Motor neuron (in vitro differentiated cells): ENCODE results near the gene NUCB1. TPM values are rescaled to one million over a fixed set of nuclear protein-coding genes. Genes with fewer than 3 reads are reported as not detected.

Experiments used
- ATAC-seq, 8 experiments: fragments of 200-7000 bp; cut with Tn5 transposase; replicated peaks in 6 of 8; 2 replicates each; pipeline ENCODE4 v1.8.0; 2021; ENCODE audit warnings: mild to moderate bottlenecking in 8 of 8, moderate library complexity in 8 of 8
- H3K27ac ChIP-seq, 2 donors: fragments of 250-450 bp; sonication (Bioruptor Pico); 2 replicates each; pipeline ENCODE4 v1.9.0; 2021; ENCODE audit warnings: antibody characterized with exemption in 2 of 2, mild to moderate bottlenecking in 2 of 2, moderate library complexity in 1 of 2
- H3K4me1 ChIP-seq, 2 donors: fragments of 250-450 bp; sonication (Bioruptor Pico); replicated peaks in 1 of 2; 2 replicates each; pipeline ENCODE4 v1.6.1; 2021; ENCODE audit warnings: antibody characterized with exemption in 2 of 2, mild to moderate bottlenecking in 2 of 2, moderate library complexity in 1 of 2
- H3K4me3 ChIP-seq, 5 donors: fragments of 250-450 bp; sonication (Bioruptor Pico); 2 replicates each; pipeline ENCODE4 v1.9.0; 2021; ENCODE audit warnings: antibody characterized with exemption in 5 of 5, mild to moderate bottlenecking in 5 of 5, moderate library complexity in 4 of 5
- WGBS, 10 experiments: fragments of 450-650 bp; shearing (Covaris generic); methylation state at CpG; one replicate each; pipeline ENCODE4 v1.0.0; 2022; 5-methylcytosine and 5-hydroxymethylcytosine counted together
- in situ Hi-C, 9 experiments: fragments of 400-800 bp; cut with MboI; loops; one replicate each; pipeline ENCODE4 v1.15.0; 2021; ENCODE audit warnings: low sequenced_read_pairs in 9 of 9, low pct_unique_long_range_greater_than_20kb in 2 of 9; ENCODE audit not compliant: unreplicated experiment in 9 of 9
- total RNA-seq, 8 experiments: library from RNA; unstranded; fragments of 300-600 nt; gene quantifications; 2 replicates each; pipeline versions ENCODE4 v1.2.3 to v1.2.4, GENCODE V29; 2022

The NUCB1 gene
- total RNA-seq, 8 experiments from 2014 or later: 60.2 to 309 (median 107) TPM

GRCh38 chr19:48964205-48965039, 64.3 kb downstream of the NUCB1 start:
- Histone ChIP-seq H3K4me1 (peaks cover 22 to 27% of the 10 kb centered on the region in 2 donors), H3K27ac (peak overlapping the region; percentile 46 to 88), H3K4me3 (peak overlapping the region; percentile 62 to 86 (median 68))
- in situ Hi-C loops: loop anchor here in 6 of 9 experiments (25.0 kb wide), 2 partner anchors 177 to 327 kb away; partner anchors contain the start of genes CA11 (in 1 of the 6) and DBP (in 1 of the 6)
- 0 to 56% (median 30%) methylated on average over 5 to 10 of the region's 19 CpGs; no CpG with 5 or more reads in 6 of the 10 experiments for WGBS, 10 experiments
- peak in 2 of 8 experiments; percentile 1 to 2 for ATAC-seq

- Histone ChIP-seq H3K27ac (peak within 1 kb of the TSS; percentile 82 to 88), H3K4me3 (peak within 1 kb of the TSS; percentile 62 to 86 (median 68)), H3K4me1 (peaks cover 22 to 27% of the 10 kb centered on the region in 2 donors)
- ATAC-seq: peak; percentile 32 to 82 (median 74)
- in situ Hi-C loops: loop anchor here in 6 of 9 experiments (25.0 kb wide), 2 partner anchors 178 to 328 kb away; partner anchors contain the start of genes CA11 (in 1 of the 6) and DBP (in 1 of the 6)
- WGBS, 10 experiments: 0% methylated on average over 2 to 15 of the region's 52 CpGs; no CpG with 5 or more reads in 2 of the 10 experiments
Measured at GRCh38 chr19:48965040-48965805, 65.1 kb downstream of the NUCB1 start, which contains the start of gene FTL. TSS of gene FTL (plus strand) at chr19:48965309. CDS start at chr19:48965508, 199 bp downstream.

GRCh38 chr19:48965806-48966540, 65.9 kb downstream of the NUCB1 start:
- WGBS, 10 experiments: 0 to 80% (median 27%) methylated on average over 1 to 17 of the region's 36 CpGs; no CpG with 5 or more reads in 1 of the 10 experiments
- peak; percentile 0 to 23 (median 6) for ATAC-seq
- Histone ChIP-seq H3K27ac (peak overlapping the region; percentile 81 to 82), H3K4me1 (peaks cover 22 to 27% of the 10 kb centered on the region in 2 donors), H3K4me3 (peak overlapping the region; percentile 62 to 86 (median 68))
- in situ Hi-C loops: loop anchor here in 6 of 9 experiments (25.0 kb wide), 2 partner anchors 179 to 329 kb away; partner anchors contain the start of genes CA11 (in 1 of the 6) and DBP (in 1 of the 6)

GRCh38 chr19:48966541-48967345, 66.6 kb downstream of the NUCB1 start:
- ATAC-seq: no peak
- in situ Hi-C loops: loop anchor here in 6 of 9 experiments (25.0 kb wide), 2 partner anchors 179 to 329 kb away; partner anchors contain the start of genes CA11 (in 1 of the 6) and DBP (in 1 of the 6)
- 47 to 100% (median 84%) methylated on average over 1 to 8 of the region's 10 CpGs; no CpG with 5 or more reads in 4 of the 10 experiments for WGBS, 10 experiments
- Histone ChIP-seq H3K4me1 (peaks cover 22 to 27% of the 10 kb centered on the region in 2 donors), H3K27ac (no peak overlapping the region), H3K4me3 (peak overlapping the region; percentile 62 to 86 (median 68))

GRCh38 chr19:48967346-48968178, 67.5 kb downstream of the NUCB1 start:
- 25 to 100% (median 82%) methylated on average over 1 to 9 of the region's 14 CpGs; no CpG with 5 or more reads in 1 of the 10 experiments for WGBS, 10 experiments
- H3K27ac ChIP-seq: no peak overlapping the region
- peaks cover 22 to 23% of the 10 kb centered on the region in 2 donors for H3K4me1 ChIP-seq
- H3K4me3 ChIP-seq: peak overlapping the region in 1 of 5 donors; percentile 62
- peak in 4 of 8 experiments; percentile 0 to 4 (median 2) for ATAC-seq
- in situ Hi-C loops: loop anchor here in 6 of 9 experiments (25.0 kb wide), 2 partner anchors 180 to 330 kb away; partner anchors contain the start of genes CA11 (in 1 of the 6) and DBP (in 1 of the 6)

GRCh38 chr19:48968179-48968661, 68.1 kb downstream of the NUCB1 start:
- Histone ChIP-seq H3K27ac (no peak overlapping the region), H3K4me1 (peaks cover 20 to 21% of the 10 kb centered on the region in 2 donors), H3K4me3 (no peak overlapping the region)
- in situ Hi-C loops: loop anchor here in 6 of 9 experiments (25.0 kb wide), 2 partner anchors 181 to 331 kb away; partner anchors contain the start of genes CA11 (in 1 of the 6) and DBP (in 1 of the 6)
- 8 to 100% (median 93%) methylated on average over 1 to 3 of the region's 4 CpGs; no CpG with 5 or more reads in 2 of the 10 experiments for WGBS, 10 experiments
- ATAC-seq: peak in 6 of 8 experiments; percentile 0 to 2 (median 0)

- in situ Hi-C loops: loop anchor here in 6 of 9 experiments (25.0 kb wide), 2 partner anchors 182 to 332 kb away; partner anchors contain the start of genes CA11 (in 1 of the 6) and DBP (in 1 of the 6)
- peak in 2 of 8 experiments; percentile 0 for ATAC-seq
- Histone ChIP-seq H3K4me3 (no peak overlapping the region), H3K4me1 (peaks cover 14 to 15% of the 10 kb centered on the region in 2 donors), H3K27ac (no peak overlapping the region)
- 73 to 94% (median 75%) methylated on average over 3 to 10 of the region's 15 CpGs; no CpG with 5 or more reads in 7 of the 10 experiments for WGBS, 10 experiments
Measured at GRCh38 chr19:48968813-48969218, 68.7 kb downstream of the NUCB1 start.

- WGBS, 10 experiments: 0 to 100% (median 60%) methylated on average over 1 to 7 of the region's 45 CpGs; no CpG with 5 or more reads in 2 of the 10 experiments
- Histone ChIP-seq H3K4me3 (no peak overlapping the region), H3K27ac (no peak overlapping the region), H3K4me1 (peaks cover 8 to 9% of the 10 kb centered on the region in 2 donors)
- in situ Hi-C loops: loop anchor here in 7 of 9 experiments (10.0 to 25.0 kb wide), 3 partner anchors 175 to 332 kb away; partner anchors contain the start of genes CA11 (in 1 of the 7) and DBP (in 1 of the 7)
- ATAC-seq: peak in 6 of 8 experiments; percentile 1 to 12 (median 4)
Measured at GRCh38 chr19:48969276-48970138, 69.4 kb downstream of the NUCB1 start.

GRCh38 chr19:48970139-48970766, 70.1 kb downstream of the NUCB1 start:
- peaks cover 4 to 5% of the 10 kb centered on the region in 2 donors for H3K4me1 ChIP-seq
- no peak overlapping the region for H3K27ac ChIP-seq
- in situ Hi-C loops: loop anchor here in 7 of 9 experiments (10.0 to 25.0 kb wide), 3 partner anchors 175 to 333 kb away; partner anchors contain the start of genes CA11 (in 1 of the 7) and DBP (in 1 of the 7)
- WGBS, 10 experiments: 71 to 100% (median 88%) methylated on average over 2 to 10 of the region's 23 CpGs; no CpG with 5 or more reads in 3 of the 10 experiments
- H3K4me3 ChIP-seq: no peak overlapping the region
- ATAC-seq: no peak
